ENCODE results near the gene ZNF407. TPM values are rescaled to one million over a fixed set of nuclear protein-coding genes. Genes with fewer than 3 reads are reported as not detected.
"Not testable (repeated sequence)": the region's sequence is repeated elsewhere in the genome, so short reads cannot be mapped to it uniquely, and the experiment has no call there.

The ZNF407 gene
- total RNA-seq, 1 experiment from 2014 or later = 15.9 TPM

DNA sequence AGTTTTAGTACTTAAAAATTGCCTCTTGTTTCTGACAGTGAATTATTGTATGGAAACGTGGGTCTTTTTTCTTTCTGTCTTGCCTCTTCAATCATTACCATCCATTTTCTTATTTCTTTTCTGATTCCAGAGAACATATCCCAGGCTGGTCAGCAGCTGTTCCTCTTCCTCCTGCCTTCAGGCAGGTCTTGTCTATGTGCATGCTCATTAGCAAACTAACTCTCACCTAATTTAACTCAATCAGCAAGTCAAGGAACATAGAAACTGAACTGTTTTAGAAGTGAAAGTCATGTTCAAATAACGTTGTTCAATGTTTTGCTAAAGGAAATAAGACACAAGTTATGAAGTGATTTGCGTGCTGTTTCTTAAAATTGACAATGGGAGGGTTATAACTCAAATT lies 369.8 kb downstream of the ZNF407 start:
- no peaks in the 10 kb centered on the region for H3K27me3 ChIP-seq (replicated peaks; ENCODE audit: insufficient read depth, low read depth, low read length, poor library complexity)
- no peak overlapping the region for H3K27ac ChIP-seq (ENCODE audit: low read depth, low read length, poor library complexity, severe bottlenecking)
- DNase-seq (ENCODE audit: low spot score) = no peak
- no TSS peak for BruUV-seq (replicated peaks)
- ChIA-PET POLR2A (ENCODE audit: low non-redundant PET) (no interaction called here), CTCF (no interaction called here)
- no peaks in the 10 kb centered on the region for H3K9me3 ChIP-seq (ENCODE audit: low read depth, low read length, poor library complexity, severe bottlenecking)
- H3K4me3 ChIP-seq (ENCODE audit: low read depth, low read length, poor library complexity, severe bottlenecking) = no peak overlapping the region
- intact Hi-C loops (cut with micrococcal nuclease; ENCODE audit: unreplicated experiment) = no loop called here
- no peak for TF ChIP-seq EZH2 (IDR thresholded peaks at IDR 0.05; ENCODE audit: borderline replicate concordance, low read depth, low read length, poor library complexity, severe bottlenecking)
- TF ChIP-seq, protein P1, sequence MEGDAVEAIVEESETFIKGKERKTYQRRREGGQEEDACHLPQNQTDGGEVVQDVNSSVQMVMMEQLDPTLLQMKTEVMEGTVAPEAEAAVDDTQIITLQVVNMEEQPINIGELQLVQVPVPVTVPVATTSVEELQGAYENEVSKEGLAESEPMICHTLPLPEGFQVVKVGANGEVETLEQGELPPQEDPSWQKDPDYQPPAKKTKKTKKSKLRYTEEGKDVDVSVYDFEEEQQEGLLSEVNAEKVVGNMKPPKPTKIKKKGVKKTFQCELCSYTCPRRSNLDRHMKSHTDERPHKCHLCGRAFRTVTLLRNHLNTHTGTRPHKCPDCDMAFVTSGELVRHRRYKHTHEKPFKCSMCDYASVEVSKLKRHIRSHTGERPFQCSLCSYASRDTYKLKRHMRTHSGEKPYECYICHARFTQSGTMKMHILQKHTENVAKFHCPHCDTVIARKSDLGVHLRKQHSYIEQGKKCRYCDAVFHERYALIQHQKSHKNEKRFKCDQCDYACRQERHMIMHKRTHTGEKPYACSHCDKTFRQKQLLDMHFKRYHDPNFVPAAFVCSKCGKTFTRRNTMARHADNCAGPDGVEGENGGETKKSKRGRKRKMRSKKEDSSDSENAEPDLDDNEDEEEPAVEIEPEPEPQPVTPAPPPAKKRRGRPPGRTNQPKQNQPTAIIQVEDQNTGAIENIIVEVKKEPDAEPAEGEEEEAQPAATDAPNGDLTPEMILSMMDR (conservative IDR thresholded peaks at IDR 0.05; ENCODE audit: low read depth, low read length) = no peak
- no peaks in the 10 kb centered on the region for H3K4me1 ChIP-seq (ENCODE audit: insufficient read depth, low read length, poor library complexity, severe bottlenecking)
- no peaks in the 10 kb centered on the region for H3K36me3 ChIP-seq (ENCODE audit: insufficient read depth, low read length, poor library complexity, severe bottlenecking)

DNA sequence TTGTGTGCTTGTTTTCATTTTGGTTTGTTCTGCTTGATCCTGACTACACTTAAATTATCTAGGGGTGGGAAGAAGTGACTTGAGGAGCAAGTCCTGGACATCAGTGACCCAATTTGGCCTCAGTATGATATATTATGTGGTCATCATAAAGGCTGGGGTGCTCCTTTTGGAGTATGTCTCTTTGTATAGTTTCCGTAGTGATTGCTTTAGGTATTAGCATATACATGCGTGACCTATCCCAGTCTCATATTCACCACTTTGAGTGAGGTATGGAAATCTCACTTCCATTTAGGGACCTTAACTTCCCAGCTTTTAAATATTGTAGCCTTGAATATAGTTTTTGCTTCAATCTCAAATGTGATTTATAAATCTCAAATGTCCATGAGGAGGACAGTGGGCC lies 370.3 kb downstream of the ZNF407 start:
- no peaks in the 10 kb centered on the region for H3K9me3 ChIP-seq (ENCODE audit: low read depth, low read length, poor library complexity, severe bottlenecking)
- H3K36me3 ChIP-seq (ENCODE audit: insufficient read depth, low read length, poor library complexity, severe bottlenecking) = no peaks in the 10 kb centered on the region
- H3K27ac ChIP-seq (ENCODE audit: low read depth, low read length, poor library complexity, severe bottlenecking) = no peak overlapping the region
- H3K4me3 ChIP-seq (ENCODE audit: low read depth, low read length, poor library complexity, severe bottlenecking) = no peak overlapping the region
- no peaks in the 10 kb centered on the region for H3K27me3 ChIP-seq (replicated peaks; ENCODE audit: insufficient read depth, low read depth, low read length, poor library complexity)
- no peaks in the 10 kb centered on the region for H3K4me1 ChIP-seq (ENCODE audit: insufficient read depth, low read length, poor library complexity, severe bottlenecking)
- BruUV-seq (replicated peaks) = no TSS peak
- no peak for DNase-seq (ENCODE audit: low spot score)
- CTCF ChIA-PET = no interaction called here
- intact Hi-C loops (cut with micrococcal nuclease; ENCODE audit: unreplicated experiment) = no loop called here
- POLR2A ChIA-PET (ENCODE audit: low non-redundant PET) = no interaction called here
- TF ChIP-seq, protein P1 (conservative IDR thresholded peaks at IDR 0.05; ENCODE audit: low read depth, low read length) = no peak
- TF ChIP-seq EZH2 (IDR thresholded peaks at IDR 0.05; ENCODE audit: borderline replicate concordance, low read depth, low read length, poor library complexity, severe bottlenecking) = no peak

DNA sequence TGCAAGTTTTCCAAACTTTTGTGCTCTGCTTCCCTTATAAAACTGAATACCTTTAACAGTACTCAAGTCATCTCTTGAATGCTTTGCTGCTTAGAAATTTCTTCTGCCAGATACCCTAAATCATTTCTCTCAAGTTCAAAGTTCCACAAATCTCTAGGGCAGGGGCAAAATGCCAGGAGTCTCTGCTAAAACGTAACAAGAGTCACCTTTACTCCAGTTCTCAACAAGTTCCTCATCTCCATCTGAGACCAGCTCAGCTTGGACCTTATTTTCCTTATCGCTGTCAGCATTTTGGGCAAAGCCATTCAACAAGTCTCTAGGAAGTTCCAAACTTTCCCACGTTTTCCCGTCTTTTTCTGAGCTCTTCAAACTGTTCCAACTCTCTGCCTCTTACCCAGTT lies 373.7 kb downstream of the ZNF407 start:
- H3K4me3 ChIP-seq (ENCODE audit: low read depth, low read length, poor library complexity, severe bottlenecking); H3K27ac ChIP-seq (ENCODE audit: low read depth, low read length, poor library complexity, severe bottlenecking); intact Hi-C loops (cut with micrococcal nuclease; ENCODE audit: unreplicated experiment); CTCF ChIA-PET; H3K36me3 ChIP-seq (ENCODE audit: insufficient read depth, low read length, poor library complexity, severe bottlenecking); BruUV-seq (replicated peaks); H3K9me3 ChIP-seq (ENCODE audit: low read depth, low read length, poor library complexity, severe bottlenecking); H3K4me1 ChIP-seq (ENCODE audit: insufficient read depth, low read length, poor library complexity, severe bottlenecking); H3K27me3 ChIP-seq (replicated peaks; ENCODE audit: insufficient read depth, low read depth, low read length, poor library complexity); POLR2A ChIA-PET (ENCODE audit: low non-redundant PET); DNase-seq (ENCODE audit: low spot score): not testable (repeated sequence)

DNA sequence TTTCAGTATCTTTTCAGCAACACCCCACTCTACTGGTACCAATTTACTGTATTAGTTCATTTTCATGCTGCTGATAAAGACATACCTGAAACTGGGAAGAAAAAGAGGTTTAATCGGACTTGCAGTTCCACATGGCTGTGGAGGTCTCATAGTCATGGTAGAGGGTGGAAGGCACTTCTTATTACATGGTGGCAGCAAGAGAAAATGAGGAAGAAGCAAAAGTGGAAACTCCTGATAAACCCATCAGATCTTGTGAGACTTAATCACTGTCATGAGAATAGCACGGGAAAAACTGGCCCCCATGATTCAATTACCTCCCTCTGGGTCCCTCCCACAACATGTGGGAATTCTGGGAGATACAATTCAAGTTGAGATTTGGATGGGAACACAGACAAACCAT lies 374.1 kb downstream of the ZNF407 start:
- CTCF ChIA-PET; POLR2A ChIA-PET (ENCODE audit: low non-redundant PET); H3K4me3 ChIP-seq (ENCODE audit: low read depth, low read length, poor library complexity, severe bottlenecking); BruUV-seq (replicated peaks); DNase-seq (ENCODE audit: low spot score); H3K27ac ChIP-seq (ENCODE audit: low read depth, low read length, poor library complexity, severe bottlenecking); H3K4me1 ChIP-seq (ENCODE audit: insufficient read depth, low read length, poor library complexity, severe bottlenecking); intact Hi-C loops (cut with micrococcal nuclease; ENCODE audit: unreplicated experiment); H3K27me3 ChIP-seq (replicated peaks; ENCODE audit: insufficient read depth, low read depth, low read length, poor library complexity); H3K36me3 ChIP-seq (ENCODE audit: insufficient read depth, low read length, poor library complexity, severe bottlenecking); H3K9me3 ChIP-seq (ENCODE audit: low read depth, low read length, poor library complexity, severe bottlenecking): not testable (repeated sequence)

All from A673 (cell line).